Measurements from ENCODE around the gene RBM15B. TPM values are rescaled to one million over a fixed set of nuclear protein-coding genes. Genes with fewer than 3 reads are reported as not detected.
A peak's percentile ranks its signal among the peaks of the same experiment; 100 is the strongest.

Gene RBM15B
- total RNA-seq, 1 donor from 2014 or later: 78.8 TPM

DNA sequence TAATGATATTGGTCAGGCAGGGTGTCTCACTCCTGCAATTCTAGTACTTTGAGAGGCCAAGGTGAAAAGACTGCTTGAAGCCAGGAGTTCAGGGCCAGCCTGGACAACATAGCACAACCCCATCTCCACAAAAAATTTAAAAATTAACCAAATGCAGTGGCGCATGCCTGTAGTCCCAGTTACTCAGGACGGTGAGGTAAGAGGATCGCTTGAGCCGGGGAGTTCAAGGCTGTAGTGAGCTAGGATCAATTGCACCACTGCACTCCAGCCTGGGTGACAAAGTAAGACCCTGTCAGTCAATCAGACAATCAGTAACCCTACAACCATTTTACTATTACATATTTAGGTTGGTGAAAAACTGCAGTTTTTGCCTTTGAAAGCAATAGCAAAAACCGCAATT is 43.0 kb downstream of the RBM15B start:
- H3K27ac Mint-ChIP-seq (ENCODE audit: unreplicated experiment): no peak overlapping the region
- DNase-seq (ENCODE audit: low read depth, low spot score): no peak
- H3K4me3 Mint-ChIP-seq: no peak overlapping the region
- H3K36me3 Mint-ChIP-seq (ENCODE audit: low read depth): peaks cover 6% of the 10 kb centered on the region
- no peak for TF ChIP-seq CTCF (conservative IDR thresholded peaks at IDR 0.05)
- no peaks in the 10 kb centered on the region for H3K27me3 Mint-ChIP-seq (ENCODE audit: low read depth)
- H3K4me1 Mint-ChIP-seq: no peaks in the 10 kb centered on the region
- H3K9me3 Mint-ChIP-seq: no peaks in the 10 kb centered on the region

- H3K27me3 Mint-ChIP-seq (ENCODE audit: low read depth): no peaks in the 10 kb centered on the region
- H3K27ac Mint-ChIP-seq (ENCODE audit: unreplicated experiment): no peak overlapping the region
- DNase-seq (ENCODE audit: low read depth, low spot score): peak; percentile 10
- no peak overlapping the region for H3K4me3 Mint-ChIP-seq
- TF ChIP-seq CTCF (conservative IDR thresholded peaks at IDR 0.05): peak; percentile 69
- H3K4me1 Mint-ChIP-seq: no peaks in the 10 kb centered on the region
- no peaks in the 10 kb centered on the region for H3K9me3 Mint-ChIP-seq
- H3K36me3 Mint-ChIP-seq (ENCODE audit: low read depth): peaks cover 6% of the 10 kb centered on the region
Measured at GRCh38 chr3:51434746-51435327, 43.8 kb downstream of the RBM15B start.

- Mint-ChIP-seq H3K27me3 (ENCODE audit: low read depth) (no peaks in the 10 kb centered on the region), H3K4me1 (no peaks in the 10 kb centered on the region), H3K36me3 (ENCODE audit: low read depth) (peaks cover 14% of the 10 kb centered on the region), H3K9me3 (no peaks in the 10 kb centered on the region), H3K4me3 (no peak overlapping the region), H3K27ac (ENCODE audit: unreplicated experiment) (no peak overlapping the region)
- DNase-seq (ENCODE audit: low read depth, low spot score): no peak
- TF ChIP-seq CTCF (conservative IDR thresholded peaks at IDR 0.05): no peak
Measured at GRCh38 chr3:51436998-51437639, 46.0 kb downstream of the RBM15B start.

- no peak overlapping the region for H3K27ac Mint-ChIP-seq (ENCODE audit: unreplicated experiment)
- H3K9me3 Mint-ChIP-seq: no peaks in the 10 kb centered on the region
- no peaks in the 10 kb centered on the region for H3K27me3 Mint-ChIP-seq (ENCODE audit: low read depth)
- H3K36me3 Mint-ChIP-seq (ENCODE audit: low read depth): peaks cover 10% of the 10 kb centered on the region
- DNase-seq (ENCODE audit: low read depth, low spot score): no peak
- no peak overlapping the region for H3K4me3 Mint-ChIP-seq
- no peak for TF ChIP-seq CTCF (conservative IDR thresholded peaks at IDR 0.05)
- H3K4me1 Mint-ChIP-seq: no peaks in the 10 kb centered on the region
Measured at GRCh38 chr3:51441282-51442030, 50.4 kb downstream of the RBM15B start.

- Mint-ChIP-seq H3K9me3 (no peaks in the 10 kb centered on the region), H3K36me3 (ENCODE audit: low read depth) (peaks cover 21% of the 10 kb centered on the region), H3K4me1 (no peaks in the 10 kb centered on the region), H3K27me3 (ENCODE audit: low read depth) (no peaks in the 10 kb centered on the region), H3K27ac (ENCODE audit: unreplicated experiment) (no peak overlapping the region), H3K4me3 (no peak overlapping the region)
- DNase-seq (ENCODE audit: low read depth, low spot score): no peak
- TF ChIP-seq CTCF (conservative IDR thresholded peaks at IDR 0.05): no peak
Measured at GRCh38 chr3:51445544-51446280, 54.6 kb downstream of the RBM15B start.
